ENCODE results near the gene MBOAT2.

GRCh38 chr2:8853426-8853825 is 150.1 kb downstream of the MBOAT2 start:
- TF ChIP-seq CTCF (IDR thresholded peaks at IDR 0.05) (no peak), POLR2A (IDR thresholded peaks at IDR 0.05) (no peak)
